HepG2 (cell line): ENCODE results near the gene ENPP4. TPM values are rescaled to one million over a fixed set of nuclear protein-coding genes. Genes with fewer than 3 reads are reported as not detected.

Experiments
- ATAC-seq: fragments of 200-7000 bp; cut with Tn5 transposase; 3 replicates; pipeline ENCODE4 v1.9.1; 2020; ENCODE audit warnings: mild to moderate bottlenecking, moderate library complexity
- BruUV-seq: library from RNA; stranded (reverse); fragments of 400-500 nt; replicated peaks from 2 replicates; lab custom pipeline; 2021; lab: Mats Ljungman, UMichigan
- CTCF ChIA-PET: fragments of 300-600 bp; formaldehyde crosslinking; extraction: SDS; loops from one replicate; lab custom pipeline; 2021; ENCODE audit warnings: low total read pairs, inconsistent platforms, low intra/inter-chr PET ratio; lab: Yijun Ruan, JAX
- POLR2A ChIA-PET: fragments of 350-600 bp; sonication (Branson Sonifier 250); formaldehyde crosslinking; loops from one replicate; lab custom pipeline; 2020; ENCODE audit warnings: antibody characterized with exemption, inconsistent platforms; lab: Yijun Ruan, JAX
- DNase-seq: peaks from one replicate; pipeline ENCODE4 v3.0.0-alpha.2; 2015; ENCODE audit warnings: low spot score
- FAIRE-seq: peaks from 3 replicates; lab custom pipeline; 2011; peaks lifted over from hg19 to GRCh38; lab: Jason Lieb, UNC
- H2AFZ ChIP-seq: one replicate; pipeline ENCODE4 v1.6.1; 2011; ENCODE audit warnings: low read length, inconsistent platforms
- H3K27ac ChIP-seq: fragments of 300-600 bp; 3 replicates; pipeline ENCODE4 v1.8.0; 2011; ENCODE audit warnings: mixed run types, mild to moderate bottlenecking, mixed read lengths, low read length, inconsistent platforms; ENCODE audit not compliant: insufficient read depth; ENCODE audit errors: extremely low read length
- H3K27me3 ChIP-seq, 2 experiments: fragments of 200-600 bp in 1 of 2; 2 replicates in 1 of 2; 3 replicates in 1 of 2; pipeline versions ENCODE4 v1.6.0 to v1.8.0; 2011; ENCODE audit warnings: low read length in 2 of 2, mild to moderate bottlenecking in 2 of 2, moderate library complexity in 2 of 2, inconsistent platforms in 1 of 2; ENCODE audit not compliant: insufficient read depth in 2 of 2, control insufficient read depth in 1 of 2
- H3K36me3 ChIP-seq, 2 experiments: fragments of 200-600 bp in 1 of 2; replicated peaks in 1 of 2; 2 replicates in 1 of 2; 3 replicates in 1 of 2; pipeline versions ENCODE4 v1.5.1 to v1.8.0; 2011; ENCODE audit warnings: low read length in 2 of 2, inconsistent platforms in 1 of 2; ENCODE audit not compliant: insufficient read depth in 2 of 2, control insufficient read depth in 1 of 2
- H3K4me1 ChIP-seq: 2 replicates; pipeline ENCODE4 v1.5.1; 2012; ENCODE audit warnings: low read length, inconsistent platforms; ENCODE audit not compliant: insufficient read depth
- H3K4me2 ChIP-seq: 2 replicates; pipeline ENCODE4 v1.6.0; 2011; ENCODE audit warnings: low read depth, low read length, inconsistent platforms
- H3K4me3 ChIP-seq, 3 experiments: fragments of 200-600 bp in 1 of 3; sonication (generic), shearing (Covaris generic) in 1 of 3; replicated peaks in 1 of 3; 2 replicates each; pipeline ENCODE4 v1.5.1; 2011 to 2016; ENCODE audit warnings: low read length in 3 of 3, inconsistent platforms in 2 of 3, low read depth in 2 of 3, mild to moderate bottlenecking in 2 of 3, control low read depth in 1 of 3, mixed read lengths in 1 of 3; ENCODE audit not compliant: insufficient read depth in 1 of 3
- H3K79me2 ChIP-seq: one replicate; pipeline ENCODE4 v1.6.1; 2011; ENCODE audit warnings: low read length, inconsistent platforms; ENCODE audit not compliant: insufficient read depth
- H3K9ac ChIP-seq: 2 replicates; pipeline ENCODE4 v1.6.0; 2011; ENCODE audit warnings: mild to moderate bottlenecking, low read depth, low read length, inconsistent platforms; ENCODE audit not compliant: insufficient read depth
- H3K9me3 ChIP-seq: 2 replicates; pipeline ENCODE4 v1.5.1; 2012; ENCODE audit warnings: mild to moderate bottlenecking, low read length
- H4K20me1 ChIP-seq: 2 replicates; pipeline ENCODE4 v1.6.0; 2011; ENCODE audit warnings: inconsistent platforms, mild to moderate bottlenecking, low read length, moderate library complexity; ENCODE audit not compliant: insufficient read depth
- CEBPG ChIP-seq: IDR thresholded peaks from 2 replicates; pipeline ENCODE4 v1.6.1; 2016
- ELF4 ChIP-seq: sonication (generic); formaldehyde crosslinking; IDR thresholded peaks from 2 replicates; pipeline ENCODE4 v1.5.0; 2020; ENCODE audit warnings: missing genetic modification reagents, mild to moderate bottlenecking, moderate library complexity, borderline replicate concordance
- FOXO4 ChIP-seq: sonication (generic); formaldehyde crosslinking; conservative IDR thresholded peaks from 2 replicates; pipeline ENCODE4 v1.8.1; 2023; ENCODE audit warnings: missing genetic modification reagents
- GMEB2 ChIP-seq: IDR thresholded peaks from 2 replicates; pipeline ENCODE4 v1.6.1; 2016; ENCODE audit warnings: missing biosample characterization, missing genetic modification reagents, low read depth
- IKZF1 ChIP-seq: fragments of 450-650 bp; IDR thresholded peaks from 2 replicates; pipeline ENCODE4 v1.7.1; 2016
- KMT2B ChIP-seq: IDR thresholded peaks from 2 replicates; pipeline ENCODE4 v1.6.1; 2016; ENCODE audit warnings: missing genetic modification reagents, missing compliant biosample characterization
- NFYB ChIP-seq: sonication (generic); formaldehyde crosslinking; IDR thresholded peaks from 2 replicates; pipeline ENCODE4 v1.4.0; 2020; ENCODE audit warnings: missing genetic modification reagents
- NONO ChIP-seq, 2 experiments: fragments of 450-650 bp in 1 of 2; sonication (generic) in 1 of 2; formaldehyde crosslinking in 1 of 2; IDR thresholded peaks in 1 of 2; conservative IDR thresholded peaks in 1 of 2; 2 replicates each; pipeline versions ENCODE4 v1.6.1 to v1.8.0; 2017 to 2022; ENCODE audit warnings: mild to moderate bottlenecking in 1 of 2, missing genetic modification reagents in 1 of 2, moderate library complexity in 1 of 2
- RBFOX2 ChIP-seq: fragments of 200-400 bp; formaldehyde crosslinking; IDR thresholded peaks from 2 replicates; pipeline ENCODE4 v1.6.1; 2017; ENCODE audit warnings: low read depth, mild to moderate bottlenecking, low read length
- TEAD3 ChIP-seq: optimal IDR thresholded peaks from 2 replicates; pipeline ENCODE3; 2016; ENCODE audit warnings: borderline replicate concordance
- ZKSCAN1 ChIP-seq: fragments of 150-350 bp; IDR thresholded peaks from 2 replicates; pipeline ENCODE4 v1.6.1; 2014; ENCODE audit warnings: low read length
- ZMYM4 ChIP-seq: sonication (generic); formaldehyde crosslinking; IDR thresholded peaks from 2 replicates; pipeline ENCODE4 v1.8.1; 2023; ENCODE audit warnings: mild to moderate bottlenecking, missing genetic modification reagents
- ZNF232 ChIP-seq: sonication (generic); formaldehyde crosslinking; IDR thresholded peaks from 2 replicates; pipeline ENCODE4 v1.4.0; 2020; ENCODE audit warnings: missing genetic modification reagents, borderline replicate concordance
- ZNF737 ChIP-seq: sonication (generic); formaldehyde crosslinking; IDR thresholded peaks from 2 replicates; pipeline ENCODE4 v1.5.0; 2020; ENCODE audit warnings: missing genetic modification reagents, mild to moderate bottlenecking, borderline replicate concordance
- WGBS: methylation state at CpG from one replicate; pipeline ENCODE4 v1.1.6; 2017; ENCODE audit warnings: low lambda C conversion rate; 5-methylcytosine and 5-hydroxymethylcytosine counted together
- in situ Hi-C: cut with HindIII; loops from 2 replicates; pipeline ENCODE4 v1.10.0; 2017; ENCODE audit warnings: low pct_unique_long_range_greater_than_20kb; ENCODE audit not compliant: extremely low pct_ligation_motif_present
- intact Hi-C: fragments of 100-400 bp; cut with micrococcal nuclease; formaldehyde crosslinking; loops from one replicate; pipeline ENCODE4 v1.10.0; 2022; ENCODE audit not compliant: unreplicated experiment
- polyA plus RNA-seq, 8 experiments: library from polyadenylated mRNA; depleted of rRNA in 3 of 8; stranded (reverse) in 7 of 8; unstranded in 1 of 8; fragments of >200 nt; fragmentation: Illumina TruSeq in 4 of 8; extraction: Trizol in 4 of 8; gene quantifications; 2 replicates each; pipeline versions ENCODE4 v1.2.1 to v1.2.3, GENCODE V29; 2011 to 2016; ENCODE audit warnings: low read depth in 4 of 8, missing spikeins in 1 of 8, mixed read lengths in 1 of 8; ENCODE audit not compliant: insufficient read depth in 1 of 8
- total RNA-seq, 5 experiments: library from RNA; depleted of rRNA; stranded (reverse); fragments of >200 nt; fragmentation: Illumina TruSeq; extraction: Trizol; gene quantifications; 2 replicates each; pipeline ENCODE4 v1.2.3, GENCODE V29; 2016; ENCODE audit warnings: low read depth in 1 of 5
- TF ChIP-seq, protein P1 (sequence below): sonication (generic); formaldehyde crosslinking; IDR thresholded peaks from 2 replicates; pipeline ENCODE4 v1.5.1; 2020; ENCODE audit warnings: mild to moderate bottlenecking, missing genetic modification reagents, moderate library complexity
- TF ChIP-seq, protein P2 (sequence below): sonication (generic); formaldehyde crosslinking; IDR thresholded peaks from 2 replicates; pipeline ENCODE4 v1.5.0; 2020; ENCODE audit warnings: missing genetic modification reagents

ENPP4 gene
- total and polyA plus RNA-seq, 2 of the 13 experiments (the other 11 are each of a cell fraction or from before 2014, with no cell fraction given), result 0.04 to 0.38 TPM

DNA sequence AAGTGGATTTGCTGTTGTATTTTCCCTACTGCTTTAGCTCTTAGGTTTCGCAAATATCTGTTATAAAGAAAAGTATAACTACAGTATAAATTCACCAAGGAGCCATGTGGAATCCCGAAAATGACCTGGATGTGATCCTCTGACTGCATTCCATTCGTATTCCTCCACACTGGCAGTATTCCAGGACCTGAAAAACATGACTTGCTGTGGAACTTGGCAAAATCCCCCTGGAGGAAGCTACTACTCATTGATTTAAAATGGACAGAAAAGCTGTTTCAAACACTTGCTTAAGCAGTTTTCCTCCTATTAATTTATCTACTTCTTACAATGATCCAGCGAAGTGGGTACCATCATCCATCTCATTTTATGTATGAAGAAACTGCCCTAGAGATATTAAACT lies 54.3 kb downstream of the ENPP4 start:
- 2% methylated on average over 4 of the region's 4 CpGs for WGBS
- Histone ChIP-seq H3K36me3 (no peaks in the 10 kb centered on the region), H3K4me1 (no peaks in the 10 kb centered on the region), H3K27me3 (0 out of 5 replicates have a peak, but pooled peaks cover 0 to under 1% of the 10 kb centered on the region in 2 experiments), H3K27ac (no peak overlapping the region), H3K79me2 (no peaks in the 10 kb centered on the region), H3K4me2 (no peak overlapping the region), H2AFZ (no peak overlapping the region), H3K9me3 (no peaks in the 10 kb centered on the region), H4K20me1 (no peaks in the 10 kb centered on the region), H3K4me3 (no peak overlapping the region), H3K9ac (no peak overlapping the region)
- ATAC-seq, result no peak
- TF ChIP-seq ZNF737 (CRISPR knock-in tag) (no peak), CEBPG (CRISPR knock-in tag) (no peak), NFYB (CRISPR knock-in tag) (no peak), ZMYM4 (CRISPR knock-in tag) (no peak), TEAD3 (CRISPR knock-in tag) (no peak), FOXO4 (CRISPR knock-in tag) (no peak)
- CTCF ChIA-PET, result no interaction called here
- POLR2A ChIA-PET, result no interaction called here
- FAIRE-seq, result no peak
- in situ Hi-C loops (no loop called here), intact Hi-C loops (no loop called here)
- DNase-seq, result no peak
- no TSS peak for BruUV-seq

- intact Hi-C loops (no loop called here), in situ Hi-C loops (no loop called here)
- no peaks in the 10 kb centered on the region for H3K36me3 ChIP-seq
- H4K20me1 ChIP-seq, result no peaks in the 10 kb centered on the region
- H3K27me3 ChIP-seq, result peaks cover 0 to 9% of the 10 kb centered on the region in 2 experiments; a peak in 1 of 5 replicates
- no peak overlapping the region for H3K9ac ChIP-seq
- CTCF ChIA-PET, result no interaction called here
- no peaks in the 10 kb centered on the region for H3K4me1 ChIP-seq
- no peak overlapping the region for H3K4me3 ChIP-seq
- H3K79me2 ChIP-seq, result no peaks in the 10 kb centered on the region
- FAIRE-seq (no peak), DNase-seq (no peak), ATAC-seq (no peak)
- no peaks in the 10 kb centered on the region for H3K9me3 ChIP-seq
- no peak overlapping the region for H2AFZ ChIP-seq
- no peak overlapping the region for H3K27ac ChIP-seq
- POLR2A ChIA-PET, result no interaction called here
- BruUV-seq, result no TSS peak
- H3K4me2 ChIP-seq, result no peak overlapping the region
- WGBS, result 2% methylated on average over 1 of the region's 1 CpG
- TF ChIP-seq, protein P1, sequence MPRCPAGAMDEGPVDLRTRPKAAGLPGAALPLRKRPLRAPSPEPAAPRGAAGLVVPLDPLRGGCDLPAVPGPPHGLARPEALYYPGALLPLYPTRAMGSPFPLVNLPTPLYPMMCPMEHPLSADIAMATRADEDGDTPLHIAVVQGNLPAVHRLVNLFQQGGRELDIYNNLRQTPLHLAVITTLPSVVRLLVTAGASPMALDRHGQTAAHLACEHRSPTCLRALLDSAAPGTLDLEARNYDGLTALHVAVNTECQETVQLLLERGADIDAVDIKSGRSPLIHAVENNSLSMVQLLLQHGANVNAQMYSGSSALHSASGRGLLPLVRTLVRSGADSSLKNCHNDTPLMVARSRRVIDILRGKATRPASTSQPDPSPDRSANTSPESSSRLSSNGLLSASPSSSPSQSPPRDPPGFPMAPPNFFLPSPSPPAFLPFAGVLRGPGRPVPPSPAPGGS (CRISPR knock-in tag), result no peak
- TF ChIP-seq IKZF1, result no peak
- TF ChIP-seq KMT2B, result no peak
- TF ChIP-seq ELF4 (CRISPR knock-in tag), result no peak
- no peak for TF ChIP-seq RBFOX2
- no peak for TF ChIP-seq NONO (IDR thresholded peaks at IDR 0.05)
- TF ChIP-seq NONO (CRISPR knock-in tag; conservative IDR thresholded peaks at IDR 0.05), result no peak
- TF ChIP-seq ZKSCAN1, result no peak
- TF ChIP-seq, protein P2, sequence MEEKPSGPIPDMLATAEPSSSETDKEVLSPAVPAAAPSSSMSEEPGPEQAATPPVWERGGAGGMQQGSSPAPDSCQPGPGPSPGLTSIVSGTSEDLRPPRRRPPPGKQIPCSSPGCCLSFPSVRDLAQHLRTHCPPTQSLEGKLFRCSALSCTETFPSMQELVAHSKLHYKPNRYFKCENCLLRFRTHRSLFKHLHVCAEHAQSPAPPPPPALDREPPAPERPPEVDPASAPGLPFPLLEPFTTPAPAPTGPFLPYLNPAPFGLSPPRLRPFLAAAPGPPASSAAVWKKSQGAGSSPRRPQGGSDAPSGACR (CRISPR knock-in tag), result no peak
- no peak for TF ChIP-seq GMEB2
- TF ChIP-seq ZNF232 (CRISPR knock-in tag), result no peak
These were observed 56.8 kb downstream of the ENPP4 start for GRCh38 chr6:46186583-46186982.
